HCEC 1CT (cell line): ENCODE results near the gene PCBP2.

Experiments
- DNase-seq: peaks from one replicate; pipeline ENCODE4 v3.0.0-alpha.2; 2017

Gene PCBP2

GRCh38 chr12:53495903-53496751 lies 44.2 kb downstream of the PCBP2 start:
- DNase-seq, result peak; percentile 71

- DNase-seq, result no peak
Measured at GRCh38 chr12:53496752-53497032, 44.8 kb downstream of the PCBP2 start.

- no peak for DNase-seq
Measured at GRCh38 chr12:53497461-53497860, 45.6 kb downstream of the PCBP2 start.

GRCh38 chr12:53498235-53498630 lies 46.3 kb downstream of the PCBP2 start:
- no peak for DNase-seq

GRCh38 chr12:53499266-53500141 lies 47.6 kb downstream of the PCBP2 start, which contains the start of gene MAP3K12:
Gene MAP3K12, minus strand, starts transcription at chr12:53499458. Its CDS starts 12,067 bp downstream, at chr12:53487391.
- DNase-seq, result peak; percentile 68

GRCh38 chr12:53500142-53500775 lies 48.4 kb downstream of the PCBP2 start:
- DNase-seq, result peak; percentile 79

GRCh38 chr12:53500776-53501614 lies 49.1 kb downstream of the PCBP2 start, which contains the start of gene TARBP2:
Gene TARBP2, plus strand, starts transcription at chr12:53501283. Its CDS starts 126 bp downstream, at chr12:53501409.
- peak; percentile 100 for DNase-seq

- DNase-seq, result no peak
Measured at GRCh38 chr12:53501615-53502181, 49.8 kb downstream of the PCBP2 start.

- DNase-seq, result no peak
Measured at GRCh38 chr12:53502331-53502730, 50.4 kb downstream of the PCBP2 start.

GRCh38 chr12:53502983-53503728 lies 51.3 kb downstream of the PCBP2 start:
- no peak for DNase-seq

GRCh38 chr12:53504004-53504920 lies 52.4 kb downstream of the PCBP2 start:
- no peak for DNase-seq

GRCh38 chr12:53505086-53505485 lies 53.2 kb downstream of the PCBP2 start:
- DNase-seq, result peak; percentile 38

- no peak for DNase-seq
Measured at GRCh38 chr12:53505555-53506449, 53.9 kb downstream of the PCBP2 start.

- DNase-seq, result no peak
Measured at GRCh38 chr12:53506450-53506785, 54.5 kb downstream of the PCBP2 start.

- no peak for DNase-seq
Measured at GRCh38 chr12:53506881-53507602, 55.1 kb downstream of the PCBP2 start, which contains the start of gene NPFF. Gene NPFF, minus strand, starts transcription at chr12:53507484. Its CDS starts 10 bp downstream, at chr12:53507474.

GRCh38 chr12:53507603-53507885 lies 55.6 kb downstream of the PCBP2 start:
- no peak for DNase-seq

- DNase-seq, result peak; percentile 63
Measured at GRCh38 chr12:53508534-53509170, 56.8 kb downstream of the PCBP2 start.
